GM10266 (cell line): ENCODE results near the gene CSF3.
"Not testable (repeated sequence)": the region's sequence is repeated elsewhere in the genome, so short reads cannot be mapped to it uniquely, and the experiment has no call there.

Experiments
- DNase-seq: peaks from one replicate; pipeline ENCODE4 v3.0.0; 2012; ENCODE audit errors: extremely low spot score
- CTCF ChIP-seq: IDR thresholded peaks from 2 replicates; pipeline ENCODE4 v1.5.1; 2012; ENCODE audit warnings: mild to moderate bottlenecking, low read depth; ENCODE audit not compliant: control insufficient read depth, insufficient read depth; ENCODE audit errors: missing control alignments

Gene CSF3

GRCh38 chr17:39997543-39997942 is 17.7 kb upstream of the CSF3 start:
- no peak for TF ChIP-seq CTCF
- no peak for DNase-seq

GRCh38 chr17:39999067-39999466 is 16.2 kb upstream of the CSF3 start:
- DNase-seq, result no peak
- no peak for TF ChIP-seq CTCF

GRCh38 chr17:40000161-40000560 is 15.1 kb upstream of the CSF3 start:
- DNase-seq, result no peak
- TF ChIP-seq CTCF, result no peak

GRCh38 chr17:40001335-40001734 is 13.9 kb upstream of the CSF3 start:
- not testable (repeated sequence) for DNase-seq

- no peak for TF ChIP-seq CTCF
- no peak for DNase-seq
Measured at GRCh38 chr17:40004072-40004471, 11.2 kb upstream of the CSF3 start.

GRCh38 chr17:40004712-40005111 is 10.5 kb upstream of the CSF3 start:
- no peak for TF ChIP-seq CTCF
- DNase-seq, result no peak

GRCh38 chr17:40005520-40005919 is 9.7 kb upstream of the CSF3 start:
- TF ChIP-seq CTCF, result no peak

GRCh38 chr17:40010946-40011500 is 4.2 kb upstream of the CSF3 start:
- DNase-seq, result not testable (repeated sequence)

More at GRCh38 chr17:40005520-40005919, 9.7 kb upstream of the CSF3 start:
- DNase-seq, result no peak

GRCh38 chr17:40012017-40012647 is 3.1 kb upstream of the CSF3 start:
- not testable (repeated sequence) for DNase-seq
